Neural cell (in vitro differentiated cells): ENCODE measurements around the gene ETF1. TPM values are rescaled to one million over a fixed set of nuclear protein-coding genes. Genes with fewer than 3 reads are reported as not detected.
"Not testable (repeated sequence)": the region's sequence is repeated elsewhere in the genome, so short reads cannot be mapped to it uniquely, and the experiment has no call there.

Source experiments
- H2AFZ ChIP-seq: fragments of 200-600, 300-800 bp; sonication (generic), shearing (Covaris generic); 2 replicates; pipeline ENCODE4 v1.6.0; 2014; ENCODE audit warnings: low read depth, mild to moderate bottlenecking, antibody characterized with exemption, low read length, moderate library complexity
- H3F3A ChIP-seq: fragments of 200-600 bp; shearing (Covaris generic); 2 replicates; pipeline ENCODE4 v1.6.1; 2016; ENCODE audit warnings: mild to moderate bottlenecking, moderate library complexity, mixed read lengths, antibody characterized with exemption, low read length; ENCODE audit not compliant: insufficient read depth, poor library complexity, severe bottlenecking
- H3K27ac ChIP-seq: fragments of 200-600, 300-800 bp; sonication (generic), shearing (Covaris generic); 2 replicates; pipeline ENCODE4 v1.5.1; 2014; ENCODE audit warnings: mild to moderate bottlenecking, low read length, moderate library complexity
- H3K27me3 ChIP-seq: fragments of 300-800, 200-600 bp; sonication (generic), shearing (Covaris generic); 2 replicates; pipeline ENCODE4 v1.6.0; 2014; ENCODE audit warnings: mild to moderate bottlenecking, low read depth, low read length, moderate library complexity; ENCODE audit not compliant: insufficient read depth
- H3K36me3 ChIP-seq: fragments of 300-800, 200-600 bp; sonication (generic), shearing (Covaris generic); 2 replicates; pipeline ENCODE4 v1.5.1; 2014; ENCODE audit warnings: mild to moderate bottlenecking, antibody characterized with exemption, low read length, moderate library complexity; ENCODE audit not compliant: insufficient read depth
- H3K4me2 ChIP-seq: fragments of 300-800, 200-600 bp; sonication (generic), shearing (Covaris generic); 2 replicates; pipeline ENCODE4 v1.6.0; 2014; ENCODE audit warnings: mild to moderate bottlenecking, low read length
- H3K4me3 ChIP-seq: fragments of 300-800, 200-600 bp; sonication (generic), shearing (Covaris generic); 2 replicates; pipeline ENCODE4 v1.5.1; 2014; ENCODE audit warnings: mild to moderate bottlenecking, low read length, moderate library complexity
- H3K79me2 ChIP-seq: fragments of 200-600 bp; shearing (Covaris generic); replicated peaks from 2 replicates; pipeline ENCODE4 v1.6.0; 2014; ENCODE audit warnings: mild to moderate bottlenecking, low read length, moderate library complexity; ENCODE audit not compliant: insufficient read depth
- H3K9ac ChIP-seq: fragments of 300-800, 200-600 bp; sonication (generic), shearing (Covaris generic); 2 replicates; pipeline ENCODE4 v1.6.1; 2016; ENCODE audit warnings: mild to moderate bottlenecking, low read length, mixed read lengths
- H3K9me2 ChIP-seq: fragments of 200-600 bp; shearing (Covaris generic); 2 replicates; pipeline ENCODE4 v1.6.1; 2016; ENCODE audit warnings: mild to moderate bottlenecking, low read length, mixed read lengths; ENCODE audit not compliant: insufficient read depth
- H3K9me3 ChIP-seq: fragments of 200-600, 300-800 bp; sonication (generic), shearing (Covaris generic); 2 replicates; pipeline ENCODE4 v1.6.1; 2016; ENCODE audit warnings: mild to moderate bottlenecking, mixed run types, low read length, moderate library complexity, mixed read lengths
- H4K20me1 ChIP-seq: fragments of 200-600 bp; shearing (Covaris generic); 2 replicates; pipeline ENCODE4 v1.6.1; 2016; ENCODE audit warnings: mild to moderate bottlenecking, mixed run types; ENCODE audit not compliant: insufficient read depth
- CTCF ChIP-seq: fragments of 450-650 bp; IDR thresholded peaks from 2 replicates; pipeline ENCODE4 v1.5.1; 2014; ENCODE audit warnings: antibody characterized with exemption, mild to moderate bottlenecking, moderate library complexity; ENCODE audit not compliant: poor library complexity, severe bottlenecking
- EP300 ChIP-seq: fragments of 450-650 bp; conservative IDR thresholded peaks from 2 replicates; pipeline ENCODE4 v1.6.1; 2014; ENCODE audit warnings: antibody characterized with exemption, mild to moderate bottlenecking, moderate library complexity; ENCODE audit not compliant: poor library complexity, severe bottlenecking
- EZH2 ChIP-seq: fragments of 200-600, 300-800 bp; shearing (Covaris generic), sonication (generic); IDR thresholded peaks from 2 replicates; pipeline ENCODE4 v1.6.1; 2014; ENCODE audit warnings: antibody characterized with exemption, low read length, borderline replicate concordance, mild to moderate bottlenecking; ENCODE audit not compliant: insufficient read depth, poor library complexity, severe bottlenecking
- MXI1 ChIP-seq: fragments of 450-650 bp; conservative IDR thresholded peaks from 2 replicates; pipeline ENCODE4 v1.6.1; 2014; ENCODE audit warnings: antibody characterized with exemption, mild to moderate bottlenecking; ENCODE audit not compliant: poor library complexity, severe bottlenecking
- POLR2AphosphoS5 ChIP-seq: IDR thresholded peaks from 2 replicates; pipeline ENCODE4 v1.6.1; 2012
- RAD21 ChIP-seq: fragments of 450-650 bp; conservative IDR thresholded peaks from 2 replicates; pipeline ENCODE4 v1.6.1; 2014; ENCODE audit warnings: antibody characterized with exemption, mild to moderate bottlenecking, moderate library complexity
- REST ChIP-seq: IDR thresholded peaks from 2 replicates; pipeline ENCODE4 v1.6.1; 2012; ENCODE audit warnings: borderline replicate concordance
- SMC3 ChIP-seq: fragments of 450-650 bp; conservative IDR thresholded peaks from 2 replicates; pipeline ENCODE4 v1.6.1; 2014; ENCODE audit warnings: antibody characterized with exemption, mild to moderate bottlenecking, moderate library complexity; ENCODE audit not compliant: poor library complexity
- TAF1 ChIP-seq: IDR thresholded peaks from 2 replicates; pipeline ENCODE4 v1.6.1; 2012; ENCODE audit warnings: low read depth
- polyA plus RNA-seq: library from polyadenylated mRNA; depleted of rRNA; stranded (reverse); fragments of >200 nt; gene quantifications from 2 replicates; pipeline ENCODE4 v1.2.3, GENCODE V29; 2014

Gene ETF1
- polyA plus RNA-seq, 1 donor from 2014 or later = 62.1 TPM

GRCh38 chr5:138476918-138477317 is 66.1 kb downstream of the ETF1 start:
- H3K36me3 ChIP-seq = no peaks in the 10 kb centered on the region
- H3K79me2 ChIP-seq = no peaks in the 10 kb centered on the region
- H3K9me3 ChIP-seq = no peaks in the 10 kb centered on the region
- no peak overlapping the region for H2AFZ ChIP-seq
- H3K27me3 ChIP-seq = no peaks in the 10 kb centered on the region
- no peak overlapping the region for H3K27ac ChIP-seq
- H3K4me3 ChIP-seq = no peak overlapping the region
- H3K9ac ChIP-seq = no peak overlapping the region
- H3K9me2 ChIP-seq = no peaks in the 10 kb centered on the region
- TF ChIP-seq CTCF = no peak
- TF ChIP-seq POLR2AphosphoS5 = no peak
- no peak for TF ChIP-seq TAF1
- no peak for TF ChIP-seq SMC3
- no peak for TF ChIP-seq REST
- no peak for TF ChIP-seq EP300
- no peak for TF ChIP-seq MXI1
- TF ChIP-seq RAD21 = no peak
- no peak for TF ChIP-seq EZH2
- H3K4me2 ChIP-seq = no peak overlapping the region
- no peaks in the 10 kb centered on the region for H4K20me1 ChIP-seq
- no peaks in the 10 kb centered on the region for H3F3A ChIP-seq

- H2AFZ ChIP-seq, H4K20me1 ChIP-seq, H3K4me2 ChIP-seq, H3K9ac ChIP-seq, H3K4me3 ChIP-seq, H3K27me3 ChIP-seq, H3K9me2 ChIP-seq, H3K27ac ChIP-seq, H3K9me3 ChIP-seq, H3F3A ChIP-seq, H3K36me3 ChIP-seq, H3K79me2 ChIP-seq: not testable (repeated sequence)
Observed at GRCh38 chr5:138473151-138473550, 69.9 kb downstream of the ETF1 start.

- Histone ChIP-seq H3K9me3 (no peaks in the 10 kb centered on the region), H3K36me3 (no peaks in the 10 kb centered on the region), H3K27me3 (peaks cover 5% of the 10 kb centered on the region), H3F3A (no peaks in the 10 kb centered on the region), H4K20me1 (no peaks in the 10 kb centered on the region), H3K9me2 (no peaks in the 10 kb centered on the region), H3K4me3 (no peak overlapping the region), H3K4me2 (no peak overlapping the region), H3K79me2 (no peaks in the 10 kb centered on the region), H2AFZ (no peak overlapping the region), H3K9ac (no peak overlapping the region), H3K27ac (no peak overlapping the region)
- no peak for TF ChIP-seq POLR2AphosphoS5
- no peak for TF ChIP-seq TAF1
- TF ChIP-seq MXI1 = no peak
Observed at GRCh38 chr5:138472353-138472752, 70.7 kb downstream of the ETF1 start.
